Liver (tissue), 3 donors: ENCODE measurements around the gene LDB2.

Experiments used
- CTCF ChIP-seq: fragments of 150-350 bp; IDR thresholded peaks from 2 replicates; pipeline ENCODE4 v1.5.1; 2017; ENCODE audit warnings: improper control_type of control experiment, low read depth, low read length; ENCODE audit not compliant: missing input control
- JUND ChIP-seq, 2 donors: IDR thresholded peaks; 2 replicates each; pipeline ENCODE4 v1.6.1; 2016; ENCODE audit warnings: antibody characterized with exemption in 2 of 2
- MAX ChIP-seq: IDR thresholded peaks from 2 replicates; pipeline ENCODE4 v1.6.1; 2016; ENCODE audit warnings: antibody characterized with exemption
- YY1 ChIP-seq: IDR thresholded peaks from 2 replicates; pipeline ENCODE4 v1.6.1; 2016; ENCODE audit warnings: antibody characterized with exemption, mild to moderate bottlenecking
- ZBTB33 ChIP-seq: IDR thresholded peaks from 2 replicates; pipeline ENCODE4 v1.6.1; 2016; ENCODE audit warnings: antibody characterized with exemption
- donor health status: healthy.
- donor health status: healthy.

GRCh38 chr4:16545656-16546055, 352.8 kb downstream of the LDB2 start:
- TF ChIP-seq CTCF (no peak), YY1 (no peak), JUND (IDR thresholded peaks at IDR 0.05) (no peak), ZBTB33 (no peak), MAX (no peak)
